Subcutaneous abdominal adipose tissue (tissue), 5 donors: ENCODE results near the gene VTCN1.
"Not testable (repeated sequence)": the region's sequence is repeated elsewhere in the genome, so short reads cannot be mapped to it uniquely, and the experiment has no call there.

ENCODE experiments used
- H3K27ac ChIP-seq: one replicate; pipeline ENCODE4 v1.7.0; 2013; ENCODE audit warnings: low read depth, mild to moderate bottlenecking, inconsistent platforms, low read length, moderate library complexity
- H3K27me3 ChIP-seq, 5 donors: one replicate each; pipeline ENCODE4 v1.7.0; 2013; ENCODE audit warnings: low read length in 5 of 5, inconsistent platforms in 1 of 5; ENCODE audit not compliant: control insufficient read depth in 5 of 5, insufficient read depth in 4 of 5
- H3K36me3 ChIP-seq, 5 donors: one replicate each; pipeline ENCODE4 v1.7.0; 2013; ENCODE audit warnings: low read length in 5 of 5; ENCODE audit not compliant: control insufficient read depth in 5 of 5, insufficient read depth in 5 of 5
- H3K4me1 ChIP-seq, 5 donors: one replicate each; pipeline ENCODE4 v1.7.0; 2013; ENCODE audit warnings: low read length in 5 of 5, mild to moderate bottlenecking in 3 of 5, moderate library complexity in 1 of 5; ENCODE audit not compliant: control insufficient read depth in 5 of 5, insufficient read depth in 5 of 5
- H3K4me3 ChIP-seq, 5 donors: one replicate each; pipeline ENCODE4 v1.7.0; 2013; ENCODE audit warnings: low read length in 5 of 5, low read depth in 1 of 5
- H3K9ac ChIP-seq, 5 donors: one replicate each; pipeline ENCODE4 v1.7.0; 2013; ENCODE audit warnings: low read length in 5 of 5, mild to moderate bottlenecking in 4 of 5, moderate library complexity in 3 of 5
- H3K9me3 ChIP-seq, 5 donors: one replicate each; pipeline ENCODE4 v1.7.0; 2013; ENCODE audit warnings: low read length in 5 of 5; ENCODE audit not compliant: control insufficient read depth in 5 of 5
- donor health status: healthy.
- donor health status: healthy.
- donor health status: healthy.
- donor health status: healthy.
- donor health status: healthy.

The VTCN1 gene

DNA sequence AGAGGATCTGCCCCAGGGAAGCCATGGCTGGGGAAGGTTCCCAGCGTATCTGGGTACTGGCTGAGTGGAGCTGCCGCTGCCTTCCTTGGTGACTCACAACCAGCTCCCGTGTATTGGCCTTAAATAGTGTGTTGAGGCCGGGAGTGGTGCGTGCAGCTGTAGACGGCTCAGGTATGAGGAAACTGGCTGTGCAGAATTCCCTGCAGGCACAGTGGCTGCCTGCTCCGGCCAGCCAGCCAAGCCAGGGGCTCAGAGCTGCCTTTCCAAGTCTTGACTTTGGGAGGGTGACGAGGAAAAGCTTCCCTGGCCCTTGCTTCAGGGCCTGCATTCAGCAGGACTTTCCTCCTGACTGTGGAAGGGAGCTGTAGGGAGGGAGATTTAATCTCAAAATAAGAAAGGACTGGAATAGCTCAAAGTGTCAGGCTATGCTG lies at the start of gene VTCN1:
VTCN1 (minus strand) TSS at position 97 of the 431 bp plus-strand sequence; CDS start at position 25, 72 bp downstream.
- Histone ChIP-seq H3K27ac (no peak within 1 kb of the TSS), H3K9ac (no peak within 1 kb of the TSS)

DNA sequence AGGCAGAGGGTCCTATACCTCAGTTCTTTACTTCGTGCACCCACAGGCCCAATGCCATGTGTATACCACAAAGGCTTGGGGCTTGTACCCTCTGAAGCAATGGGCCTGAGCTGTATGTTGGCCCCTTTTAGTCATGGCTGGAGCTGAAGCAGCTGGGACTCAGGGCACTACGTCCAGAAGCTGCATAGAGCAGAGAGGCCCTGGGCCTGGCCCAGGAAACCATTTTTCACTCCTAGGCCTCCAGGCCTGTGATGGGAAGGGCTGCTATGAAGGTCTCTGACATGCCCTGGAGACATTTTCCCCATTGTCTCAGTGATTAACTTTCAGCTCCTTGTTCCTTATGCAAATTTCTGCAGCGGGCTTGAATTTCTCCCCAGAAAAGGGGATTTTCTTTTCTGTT lies 48.1 kb upstream of the VTCN1 start:
- no peak overlapping the region for H3K9ac ChIP-seq
- no peaks in the 10 kb centered on the region for H3K27me3 ChIP-seq
- H3K27ac ChIP-seq, result no peak overlapping the region
- no peaks in the 10 kb centered on the region for H3K36me3 ChIP-seq
- H3K4me3 ChIP-seq, result no peak overlapping the region
- H3K4me1 ChIP-seq, result no peaks in the 10 kb centered on the region
- peaks cover 0 to 4% (median 2%) of the 10 kb centered on the region in 5 donors for H3K9me3 ChIP-seq

More for the DNA sequence above, at the start of gene VTCN1:
- no peaks in the 10 kb centered on the region for H3K9me3 ChIP-seq
- peaks cover 0 to 10% (median 0%) of the 10 kb centered on the region in 5 donors for H3K27me3 ChIP-seq
- no peaks in the 10 kb centered on the region for H3K36me3 ChIP-seq
- no peaks in the 10 kb centered on the region for H3K4me1 ChIP-seq
- H3K4me3 ChIP-seq, result no peak within 1 kb of the TSS

- not testable (repeated sequence) for H3K9ac ChIP-seq, H3K36me3 ChIP-seq, H3K9me3 ChIP-seq, H3K27ac ChIP-seq, H3K27me3 ChIP-seq, H3K4me1 ChIP-seq, H3K4me3 ChIP-seq
These were observed 47.3 kb upstream of the VTCN1 start for GRCh38 chr1:117258075-117258474.

- Histone ChIP-seq H3K27ac (no peak overlapping the region), H3K9me3 (peaks cover 0 to 4% (median 2%) of the 10 kb centered on the region in 5 donors), H3K4me1 (no peaks in the 10 kb centered on the region), H3K36me3 (no peaks in the 10 kb centered on the region), H3K27me3 (no peaks in the 10 kb centered on the region), H3K4me3 (no peak overlapping the region), H3K9ac (no peak overlapping the region)
These were observed 46.6 kb upstream of the VTCN1 start for GRCh38 chr1:117257291-117257690.

DNA sequence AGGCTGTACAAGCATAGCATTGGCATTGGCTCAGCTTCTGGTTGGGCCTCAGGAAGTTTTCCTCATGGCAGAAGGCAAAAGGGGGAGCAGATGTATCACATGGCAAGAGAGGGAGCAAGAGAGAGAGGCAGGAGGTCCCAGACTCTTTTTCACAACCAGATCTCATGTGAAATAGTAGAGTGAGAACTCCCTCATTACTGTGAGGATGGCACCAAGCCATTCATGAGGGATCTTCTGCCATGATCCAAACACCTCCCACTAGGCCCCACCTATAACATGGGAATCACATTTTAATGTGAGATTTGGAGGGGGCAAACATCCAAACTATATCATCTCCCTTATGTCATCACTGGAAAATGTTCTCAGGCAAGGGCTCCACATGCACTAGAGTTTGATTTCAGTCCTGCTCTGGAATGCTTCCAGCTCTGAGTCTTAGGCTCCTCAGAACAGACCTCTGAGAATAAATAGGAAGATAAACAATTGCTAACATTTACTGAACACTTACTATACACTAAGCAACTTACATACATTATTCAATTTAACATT lies 39.4 kb upstream of the VTCN1 start:
- Histone ChIP-seq H3K27ac (no peak overlapping the region), H3K9ac (no peak overlapping the region)

GRCh38 chr1:117244971-117245370 lies 34.2 kb upstream of the VTCN1 start:
- H3K27ac ChIP-seq, result no peak overlapping the region

More for the DNA sequence above, 39.4 kb upstream of the VTCN1 start:
- Histone ChIP-seq H3K9me3 (no peaks in the 10 kb centered on the region), H3K4me3 (no peak overlapping the region), H3K27me3 (no peaks in the 10 kb centered on the region), H3K36me3 (no peaks in the 10 kb centered on the region), H3K4me1 (no peaks in the 10 kb centered on the region)

GRCh38 chr1:117244306-117244705 lies 33.6 kb upstream of the VTCN1 start:
- Histone ChIP-seq H3K4me3 (no peak overlapping the region), H3K36me3 (no peaks in the 10 kb centered on the region), H3K27me3 (no peaks in the 10 kb centered on the region), H3K9ac (no peak overlapping the region), H3K4me1 (no peaks in the 10 kb centered on the region), H3K27ac (no peak overlapping the region), H3K9me3 (no peaks in the 10 kb centered on the region)

More at GRCh38 chr1:117244971-117245370, 34.2 kb upstream of the VTCN1 start:
- Histone ChIP-seq H3K4me3 (no peak overlapping the region), H3K9me3 (no peaks in the 10 kb centered on the region), H3K4me1 (no peaks in the 10 kb centered on the region), H3K9ac (no peak overlapping the region), H3K27me3 (no peaks in the 10 kb centered on the region), H3K36me3 (no peaks in the 10 kb centered on the region)

DNA sequence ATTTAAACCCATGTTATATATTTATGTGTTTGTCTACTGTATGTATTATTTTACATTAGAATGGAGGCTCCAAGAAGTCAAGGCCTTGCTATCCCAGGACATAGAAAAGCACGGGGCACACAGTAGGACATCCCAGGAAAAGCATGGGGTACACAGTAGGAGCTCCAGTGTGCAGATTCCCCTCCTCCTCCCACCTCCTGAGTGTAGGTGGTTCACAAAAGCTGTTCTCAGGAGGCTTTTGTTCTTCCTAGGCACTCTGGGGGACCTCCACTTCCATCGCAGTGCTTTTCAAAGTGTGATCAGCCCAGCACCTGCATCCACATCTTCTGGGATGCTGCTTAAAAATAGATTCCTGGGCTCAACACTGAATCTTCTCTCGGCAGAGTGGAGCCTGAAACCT lies 30.8 kb upstream of the VTCN1 start:
- no peaks in the 10 kb centered on the region for H3K9me3 ChIP-seq
- peaks cover 4 to 13% (median 11%) of the 10 kb centered on the region in 5 donors for H3K4me1 ChIP-seq
- H3K36me3 ChIP-seq, result no peaks in the 10 kb centered on the region
- H3K27ac ChIP-seq, result no peak overlapping the region
- no peak overlapping the region for H3K9ac ChIP-seq
- no peaks in the 10 kb centered on the region for H3K27me3 ChIP-seq
- no peak overlapping the region for H3K4me3 ChIP-seq

DNA sequence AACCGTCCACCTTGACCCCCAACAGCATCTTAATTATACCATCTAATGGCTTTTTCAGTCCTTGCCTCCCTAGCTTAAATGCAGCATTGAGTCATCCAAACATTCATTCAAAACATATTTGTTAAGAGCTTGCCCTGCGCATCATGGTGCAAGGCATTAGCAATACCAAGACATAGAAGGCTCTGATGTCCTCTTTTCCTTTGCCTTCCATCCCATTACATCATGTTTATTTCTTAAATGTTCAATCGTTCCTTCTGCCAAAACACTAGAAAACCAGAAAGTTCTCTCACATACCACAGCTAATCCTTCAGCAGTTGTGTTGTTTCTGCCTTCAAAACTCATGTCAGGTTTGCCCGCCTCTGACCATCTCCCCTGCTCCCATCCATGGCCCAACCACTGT lies 29.8 kb upstream of the VTCN1 start:
- Histone ChIP-seq H3K27ac (no peak overlapping the region), H3K9me3 (no peaks in the 10 kb centered on the region), H3K27me3 (no peaks in the 10 kb centered on the region), H3K4me3 (no peak overlapping the region), H3K9ac (no peak overlapping the region), H3K4me1 (peaks cover 4 to 13% (median 11%) of the 10 kb centered on the region in 5 donors), H3K36me3 (no peaks in the 10 kb centered on the region)

DNA sequence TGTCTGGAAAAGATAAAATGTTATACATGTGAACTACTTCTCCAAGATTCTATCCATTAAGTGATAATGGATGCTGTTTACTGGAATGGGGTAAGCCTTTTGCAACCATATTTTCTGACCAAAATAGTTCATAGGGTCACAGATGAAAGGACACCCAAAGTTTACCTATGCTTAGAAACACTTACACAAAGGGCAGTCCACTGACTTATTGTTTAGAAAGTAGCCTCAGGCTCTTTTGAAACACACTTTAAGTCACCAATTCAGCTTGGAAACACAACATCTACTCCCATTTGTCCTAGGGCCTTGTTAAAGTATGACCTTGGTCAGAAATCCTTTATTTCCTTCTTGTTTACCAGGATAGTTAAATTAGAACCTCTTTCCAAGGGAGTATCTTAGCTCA lies 28.7 kb upstream of the VTCN1 start:
- no peaks in the 10 kb centered on the region for H3K27me3 ChIP-seq
- H3K27ac ChIP-seq, result no peak overlapping the region
- peaks cover 4 to 13% (median 11%) of the 10 kb centered on the region in 5 donors for H3K4me1 ChIP-seq
- H3K9me3 ChIP-seq, result no peaks in the 10 kb centered on the region
- H3K9ac ChIP-seq, result no peak overlapping the region
- H3K4me3 ChIP-seq, result no peak overlapping the region
- no peaks in the 10 kb centered on the region for H3K36me3 ChIP-seq
